HG02623 (cell line): ENCODE data around the gene CTU2.

Source experiments
- ATAC-seq: cut with Tn5 transposase; IDR thresholded peaks from one replicate; pipeline ENCODE4 v1.9.1; 2021; ENCODE audit warnings: moderate library complexity; ENCODE audit not compliant: unreplicated experiment

The CTU2 gene

DNA sequence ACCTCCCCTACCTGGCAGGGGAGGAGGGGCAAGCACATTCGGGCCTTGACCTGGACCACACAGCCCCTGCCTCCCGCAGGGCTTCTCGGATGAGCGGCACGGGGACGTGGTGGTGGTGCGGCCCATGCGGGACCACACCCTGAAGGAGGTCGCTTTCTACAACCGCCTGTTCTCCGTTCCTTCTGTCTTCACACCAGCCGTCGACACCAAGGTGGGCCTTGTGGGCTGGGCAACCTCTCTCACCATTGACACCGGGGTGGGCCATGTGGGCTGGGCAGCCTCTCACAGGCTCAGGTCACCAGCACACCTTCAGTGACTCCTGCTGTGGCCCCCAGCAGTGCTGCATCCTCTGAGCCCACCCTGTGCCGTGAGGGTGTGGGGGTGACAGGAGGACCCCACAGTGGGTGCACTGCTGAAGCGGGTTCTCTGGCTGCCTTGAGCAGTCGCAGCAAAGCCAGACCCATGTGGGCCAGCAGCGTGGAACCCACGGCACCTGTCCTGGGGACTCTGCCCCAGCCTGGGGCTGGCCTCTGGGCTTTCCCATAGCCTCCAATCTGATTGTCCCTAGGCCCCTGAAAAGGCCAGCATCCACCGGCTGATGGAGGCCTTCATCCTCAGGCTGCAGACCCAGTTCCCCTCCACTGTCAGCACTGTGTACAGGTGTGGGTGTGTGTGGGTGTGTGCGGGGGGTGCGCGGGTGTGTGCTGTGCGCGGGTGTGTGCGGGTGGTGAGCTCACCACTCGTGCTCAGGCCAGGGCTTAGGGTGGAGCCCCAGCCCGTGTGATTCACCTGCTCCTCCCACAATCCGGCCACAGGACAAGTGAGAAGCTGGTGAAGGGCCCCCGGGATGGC lies 7.5 kb downstream of the CTU2 start:
- no peak for ATAC-seq

DNA sequence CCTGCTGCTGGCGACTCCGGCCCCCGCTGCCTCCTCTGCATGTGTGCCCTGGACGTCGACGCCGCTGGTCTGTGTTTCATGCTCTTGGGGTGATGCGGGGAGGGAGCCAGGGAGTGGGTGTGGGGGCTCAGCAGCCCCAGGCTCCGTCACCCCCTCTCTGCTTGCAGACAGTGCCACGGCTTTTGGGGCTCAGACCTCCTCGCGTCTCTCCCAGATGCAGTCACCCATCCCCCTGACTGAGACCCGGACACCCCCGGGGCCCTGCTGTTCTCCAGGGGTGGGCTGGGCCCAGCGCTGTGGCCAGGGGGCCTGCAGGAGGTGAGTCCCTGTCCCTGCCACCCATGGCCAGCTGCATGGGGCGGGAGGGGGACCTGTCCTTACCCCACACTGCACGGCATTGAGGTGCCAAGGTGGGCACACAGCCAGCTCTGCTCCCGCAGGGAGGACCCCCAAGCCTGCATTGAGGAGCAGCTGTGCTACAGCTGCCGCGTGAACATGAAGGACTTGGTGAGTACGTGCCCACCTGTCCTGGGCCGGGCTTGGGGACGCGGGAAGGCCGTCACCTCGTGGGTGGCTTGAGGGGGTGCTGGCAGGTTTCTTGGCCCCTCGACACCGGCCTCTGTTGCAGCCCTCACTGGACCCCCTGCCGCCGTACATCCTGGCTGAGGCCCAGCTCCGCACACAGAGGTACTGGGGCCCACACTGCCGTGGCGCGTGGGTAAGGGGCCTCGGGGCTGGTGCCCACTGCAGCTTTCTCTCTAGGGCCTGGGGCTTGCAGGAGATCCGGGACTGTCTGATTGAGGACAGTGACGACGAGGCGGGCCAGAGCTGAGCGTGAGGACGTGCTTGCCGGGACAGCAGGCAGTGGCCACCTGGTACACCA lies 8.4 kb downstream of the CTU2 start:
- ATAC-seq = no peak

DNA sequence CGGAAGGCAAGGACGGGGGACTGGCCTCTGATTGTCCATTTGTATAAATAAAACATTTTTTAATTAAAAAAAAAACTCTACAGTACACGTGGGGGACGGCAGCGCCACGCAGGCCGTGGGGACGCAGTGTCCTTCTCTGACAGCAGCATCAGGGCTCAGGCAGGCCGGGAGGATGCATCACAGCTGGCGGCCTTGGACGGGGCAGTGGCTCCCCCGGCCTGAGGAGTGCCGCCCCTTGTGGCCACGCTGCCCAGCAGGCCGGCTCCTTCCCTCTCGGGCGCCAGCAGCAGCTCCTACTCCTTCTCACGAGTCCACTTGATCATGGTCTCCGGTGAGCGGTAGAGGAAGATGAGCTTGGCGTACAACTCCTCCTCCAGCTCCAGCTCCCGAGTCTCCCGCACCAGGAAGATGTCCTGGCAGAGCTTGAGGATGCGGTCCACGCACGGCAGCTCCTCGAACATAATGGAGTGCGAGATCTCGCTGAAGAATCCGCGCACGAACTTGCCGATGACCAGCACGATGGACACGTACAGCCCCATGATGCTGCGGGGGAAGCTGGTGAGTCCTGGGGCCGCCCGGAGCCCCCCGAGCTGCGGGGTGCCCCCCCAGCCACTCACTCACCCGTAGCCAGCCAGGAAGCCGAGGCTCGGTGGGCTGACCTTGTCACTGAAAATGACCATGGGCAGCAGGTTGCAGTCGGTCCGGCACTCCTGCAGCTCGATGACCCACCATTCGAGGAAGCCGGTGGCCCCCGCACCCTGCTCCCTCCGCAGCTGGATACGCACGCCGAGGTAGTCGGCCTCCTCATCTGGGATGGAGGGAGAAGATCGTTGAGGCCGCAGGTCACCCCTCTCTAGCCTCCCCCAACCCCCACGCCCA lies 9.2 kb downstream of the CTU2 start:
- no peak for ATAC-seq

DNA sequence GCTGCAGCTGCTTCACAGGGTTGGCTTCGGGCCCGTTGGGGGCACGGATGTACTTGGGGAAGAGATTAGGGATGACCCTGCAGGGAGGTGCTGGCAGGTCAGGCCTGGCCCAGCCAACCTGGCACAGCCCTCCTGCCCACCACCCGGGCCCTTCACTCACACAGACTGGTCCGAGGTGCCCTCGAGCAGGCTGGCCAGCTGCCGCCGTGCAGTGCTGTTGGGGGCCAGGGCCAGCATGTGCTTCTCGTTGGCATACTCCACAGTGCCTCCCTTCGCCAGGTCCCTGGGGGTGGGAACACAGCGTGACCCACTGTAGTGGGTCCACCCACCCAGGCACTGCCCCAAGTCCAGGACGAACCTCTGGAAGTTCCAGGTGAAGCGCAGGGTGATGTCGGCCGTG lies 9.9 kb downstream of the CTU2 start:
- ATAC-seq = no peak

DNA sequence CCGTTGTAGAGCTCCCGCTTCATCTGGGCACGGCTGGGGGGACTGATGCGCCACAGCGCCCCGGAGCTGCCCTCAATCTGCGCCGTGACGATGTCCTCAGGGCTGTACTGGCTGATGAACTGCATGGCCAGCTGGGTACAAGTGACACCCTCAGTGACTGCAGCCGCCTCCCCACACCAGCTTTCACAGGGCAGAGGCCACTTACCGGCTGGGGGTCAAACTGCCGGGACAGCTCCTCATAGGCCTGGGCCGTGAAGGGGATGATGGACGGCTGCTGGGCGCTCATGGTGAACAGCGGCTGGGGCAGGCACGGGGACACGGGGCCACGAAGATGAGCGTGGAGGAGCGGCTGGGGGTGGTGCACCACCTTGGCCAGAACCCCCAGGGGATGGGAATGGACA lies 10.3 kb downstream of the CTU2 start:
- no peak for ATAC-seq

DNA sequence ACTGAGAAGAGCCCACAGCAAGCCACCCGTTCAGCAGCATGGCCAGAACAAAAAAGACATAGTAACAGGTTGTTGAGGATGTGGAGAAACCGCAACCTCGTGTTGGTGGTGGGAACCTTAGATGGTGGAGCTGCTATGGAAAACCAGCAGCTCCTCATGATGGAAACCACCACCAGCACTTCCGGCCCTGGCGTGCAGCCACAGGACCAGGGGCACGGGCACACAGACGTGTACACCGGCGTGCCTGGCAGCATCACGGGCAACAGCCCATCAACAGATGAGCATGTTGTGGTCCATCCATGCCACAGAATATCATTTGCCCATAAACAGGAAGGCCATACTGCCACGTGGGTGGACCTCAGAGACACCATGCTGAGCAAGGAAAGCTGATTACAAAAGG lies 11.9 kb downstream of the CTU2 start:
- no peak for ATAC-seq

DNA sequence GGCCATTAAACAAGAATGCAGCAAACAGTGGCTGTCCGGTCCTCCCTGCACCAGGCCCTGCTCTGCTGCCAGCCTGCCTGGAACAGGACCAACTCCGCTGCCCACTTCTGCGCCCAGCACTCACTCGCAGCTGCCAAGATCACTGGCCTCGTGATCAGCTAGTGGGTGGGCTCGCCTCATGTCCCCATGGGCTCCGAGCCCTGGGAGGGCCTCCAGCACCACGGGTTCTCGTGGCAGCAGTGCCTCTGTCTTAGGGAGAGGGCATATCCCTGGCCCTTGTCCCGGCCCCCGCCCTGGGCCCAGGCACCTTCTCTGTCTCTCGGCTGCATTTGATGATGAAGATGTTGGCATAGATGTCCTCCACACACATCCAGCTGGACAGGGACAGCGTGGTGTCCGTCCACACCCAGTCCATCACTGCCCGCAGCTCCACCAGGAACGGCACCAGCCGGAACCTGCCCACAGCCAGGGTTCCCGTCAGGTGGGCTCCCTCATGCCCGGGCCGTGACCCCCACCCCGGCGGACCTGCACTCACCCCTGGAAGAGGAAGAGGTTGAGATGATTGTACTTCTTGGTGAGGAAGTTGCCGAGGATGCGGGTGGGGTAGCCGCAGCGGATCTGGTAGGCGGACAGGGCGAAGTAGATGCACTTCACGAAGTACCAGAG lies 13.1 kb downstream of the CTU2 start:
- no peak for ATAC-seq

DNA sequence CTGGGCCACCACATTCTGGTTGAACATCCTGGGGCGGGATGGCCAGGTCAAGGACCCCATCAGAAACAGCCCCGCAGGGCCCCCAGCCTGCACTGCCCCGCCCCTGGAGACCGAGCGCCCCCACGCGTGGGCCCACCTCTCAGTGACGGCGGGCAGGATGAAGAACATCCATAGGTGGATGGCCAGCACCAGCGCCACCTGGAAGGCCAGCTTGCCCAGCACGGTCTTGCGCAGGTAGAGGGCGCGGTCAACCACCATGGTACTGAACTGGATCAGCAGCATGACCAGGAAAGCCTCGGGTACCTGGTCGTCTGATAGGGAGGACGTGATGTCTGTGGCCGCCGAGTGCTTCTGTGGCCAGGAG lies 13.6 kb downstream of the CTU2 start:
- ATAC-seq = no peak

DNA sequence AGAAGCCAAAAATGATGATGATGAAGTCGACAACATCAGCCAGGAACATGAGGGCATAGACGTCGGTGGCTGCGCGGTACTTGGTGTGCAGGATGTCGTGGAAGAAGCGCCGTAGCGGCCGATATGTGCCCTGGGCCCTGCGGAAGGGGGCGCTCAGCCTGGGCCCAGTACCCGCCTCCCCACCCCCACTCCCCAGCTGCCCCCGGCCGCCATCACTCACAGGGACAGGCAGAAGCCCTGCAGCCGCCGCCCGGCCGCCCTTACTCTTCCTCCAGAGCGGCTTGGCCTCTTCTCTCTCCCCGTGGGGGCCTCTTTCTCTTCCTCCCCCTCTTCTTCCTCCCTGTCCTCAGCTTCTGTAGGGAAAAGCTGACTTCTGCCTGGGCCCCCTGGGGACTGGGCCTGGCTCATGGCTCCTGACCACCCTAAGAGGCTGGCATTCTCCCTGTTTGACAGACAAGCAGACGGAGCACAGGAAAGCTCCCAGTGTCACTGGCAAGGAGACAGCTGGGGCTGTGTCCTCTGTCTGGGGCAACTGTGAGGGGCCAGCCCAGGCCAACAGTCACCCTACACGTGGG lies 14.2 kb downstream of the CTU2 start:
- ATAC-seq = no peak

DNA sequence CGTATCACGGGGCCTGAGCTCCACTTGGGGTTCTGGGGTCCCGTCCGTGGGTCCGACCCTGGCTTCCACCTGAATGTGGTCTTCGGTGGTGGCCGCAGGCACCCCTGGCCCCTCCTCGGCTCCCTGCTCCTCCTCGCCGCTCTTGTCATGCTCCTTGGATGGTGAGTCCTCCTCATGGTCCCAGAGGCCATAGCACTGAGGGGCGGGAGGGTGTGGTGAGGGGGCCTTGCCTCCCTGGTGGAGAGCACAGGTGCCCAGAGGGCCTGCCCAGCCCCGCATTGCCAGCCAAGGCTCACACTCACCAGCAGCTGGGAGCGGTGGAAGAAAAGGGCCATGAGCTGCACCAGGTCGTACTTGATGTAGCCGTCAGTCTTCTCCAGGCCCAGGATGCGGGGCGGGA lies 14.9 kb downstream of the CTU2 start:
- ATAC-seq = no peak

DNA sequence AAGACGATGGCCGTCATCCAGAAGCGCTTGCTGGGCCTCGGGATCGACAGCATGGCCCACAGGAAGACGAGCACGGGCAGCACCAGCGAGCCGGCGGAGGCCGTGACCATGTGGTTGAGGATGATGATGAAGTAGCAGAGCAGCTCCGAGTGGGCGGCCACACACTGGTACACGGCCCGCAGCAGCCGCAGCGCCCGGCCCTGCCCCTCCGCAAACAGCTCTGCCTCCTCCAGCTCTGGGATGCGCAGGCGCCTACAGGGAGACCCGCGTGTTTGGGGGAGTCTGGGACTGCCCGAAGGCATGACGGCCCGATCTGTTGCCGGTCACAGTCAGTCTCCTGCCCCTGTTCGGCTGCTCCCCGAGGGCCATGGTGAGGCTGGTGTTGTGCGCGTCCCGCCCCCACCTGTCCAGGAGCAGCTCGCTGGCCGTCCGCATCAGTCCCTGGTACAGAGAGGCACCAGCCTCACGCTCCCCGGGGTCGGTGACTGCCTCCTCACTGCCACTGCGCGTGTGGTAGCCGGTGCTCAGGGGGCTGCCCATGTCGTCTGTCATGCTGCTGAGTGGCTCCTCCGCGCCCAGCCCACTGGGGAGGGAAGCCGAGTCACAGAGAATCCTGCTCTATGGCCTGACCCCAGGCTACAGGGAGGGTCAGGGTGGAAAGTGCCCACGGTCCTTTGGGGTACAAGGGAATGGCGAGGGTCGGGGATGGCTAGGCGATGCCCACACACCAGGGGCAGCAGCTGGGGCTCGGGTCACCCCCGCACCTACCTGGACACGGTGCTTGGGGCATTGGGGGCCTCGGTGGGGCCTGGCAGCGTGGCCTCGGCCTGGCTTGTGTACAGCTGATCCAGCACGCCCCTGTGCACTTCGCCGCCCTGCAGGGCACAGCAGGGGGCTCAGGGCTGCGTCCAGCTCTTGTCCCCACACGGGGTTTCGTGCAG lies 15.8 kb downstream of the CTU2 start:
- no peak for ATAC-seq

DNA sequence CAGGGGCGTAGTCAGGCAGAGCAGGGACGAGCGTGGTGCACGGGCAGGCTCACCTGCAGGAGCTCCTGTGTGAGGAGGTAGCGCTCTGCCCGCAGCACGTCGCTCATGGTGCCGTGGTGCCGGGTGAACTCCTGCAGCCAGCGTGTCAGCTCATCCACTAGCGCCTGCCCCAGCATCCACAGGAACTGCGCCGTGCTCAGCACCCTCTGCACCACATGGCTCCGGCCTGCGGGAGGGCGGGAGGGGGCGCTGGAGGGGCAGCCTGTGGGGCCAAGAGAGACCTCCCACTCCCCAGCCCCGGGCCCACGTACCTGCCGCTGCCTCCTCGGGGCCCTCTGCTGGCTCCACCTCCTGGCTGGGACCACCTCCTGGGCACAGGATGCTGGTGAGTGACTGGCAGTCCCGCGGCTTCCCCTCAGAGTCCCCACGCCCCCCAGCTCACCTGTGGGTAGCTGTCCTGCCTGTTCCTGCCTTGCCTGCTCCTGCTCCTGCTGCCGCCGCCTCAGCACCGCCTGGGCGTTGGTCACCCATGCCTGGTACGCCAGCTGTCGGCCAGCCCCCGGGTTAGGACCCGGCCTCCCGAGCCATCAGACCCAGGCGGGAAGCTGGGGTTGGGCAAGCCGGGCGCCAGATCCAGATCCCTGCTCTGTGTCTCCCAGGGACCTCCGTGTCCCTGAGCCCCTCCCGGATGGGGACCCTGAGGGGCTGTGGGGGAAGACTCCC lies 16.6 kb downstream of the CTU2 start:
- no peak for ATAC-seq

DNA sequence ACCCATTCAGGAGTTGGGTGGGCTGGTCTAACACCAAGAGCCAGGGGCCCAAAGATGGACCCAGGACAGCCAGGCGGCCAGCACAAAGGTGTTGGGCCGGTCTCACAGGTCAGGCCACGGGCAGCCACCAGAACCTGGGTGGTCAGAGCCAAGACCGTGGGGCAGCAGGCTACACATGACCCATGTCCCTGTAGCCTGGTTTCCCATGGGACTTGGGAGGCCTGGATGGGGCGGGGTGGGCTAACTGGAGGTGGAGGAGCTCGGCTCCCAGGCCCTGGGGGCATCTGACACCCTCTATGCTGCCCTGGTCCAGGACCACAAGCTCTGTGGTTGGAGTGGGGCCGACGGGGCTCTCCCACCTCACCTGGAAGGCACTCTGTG lies 17.2 kb downstream of the CTU2 start:
- no peak for ATAC-seq

DNA sequence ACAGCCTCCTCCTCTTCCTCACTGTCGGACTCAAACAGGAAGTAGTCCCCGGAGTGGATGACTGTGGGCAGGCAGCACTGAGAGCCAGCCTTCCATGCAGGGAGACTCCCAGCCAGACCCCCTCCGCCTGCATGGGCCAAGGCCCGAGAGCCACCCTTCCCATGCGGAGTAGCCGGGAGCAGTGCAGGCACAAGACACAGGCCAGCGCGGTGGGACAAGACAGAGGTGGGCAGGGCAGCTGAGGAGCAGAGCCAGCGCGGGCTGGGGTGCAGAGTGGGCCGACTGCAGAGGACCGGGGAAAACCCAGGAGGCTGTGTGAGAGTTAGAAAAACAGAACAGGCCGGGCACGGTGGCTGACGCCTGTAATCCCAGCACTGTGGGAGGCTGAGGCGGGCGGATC lies 17.6 kb downstream of the CTU2 start:
- no peak for ATAC-seq

DNA sequence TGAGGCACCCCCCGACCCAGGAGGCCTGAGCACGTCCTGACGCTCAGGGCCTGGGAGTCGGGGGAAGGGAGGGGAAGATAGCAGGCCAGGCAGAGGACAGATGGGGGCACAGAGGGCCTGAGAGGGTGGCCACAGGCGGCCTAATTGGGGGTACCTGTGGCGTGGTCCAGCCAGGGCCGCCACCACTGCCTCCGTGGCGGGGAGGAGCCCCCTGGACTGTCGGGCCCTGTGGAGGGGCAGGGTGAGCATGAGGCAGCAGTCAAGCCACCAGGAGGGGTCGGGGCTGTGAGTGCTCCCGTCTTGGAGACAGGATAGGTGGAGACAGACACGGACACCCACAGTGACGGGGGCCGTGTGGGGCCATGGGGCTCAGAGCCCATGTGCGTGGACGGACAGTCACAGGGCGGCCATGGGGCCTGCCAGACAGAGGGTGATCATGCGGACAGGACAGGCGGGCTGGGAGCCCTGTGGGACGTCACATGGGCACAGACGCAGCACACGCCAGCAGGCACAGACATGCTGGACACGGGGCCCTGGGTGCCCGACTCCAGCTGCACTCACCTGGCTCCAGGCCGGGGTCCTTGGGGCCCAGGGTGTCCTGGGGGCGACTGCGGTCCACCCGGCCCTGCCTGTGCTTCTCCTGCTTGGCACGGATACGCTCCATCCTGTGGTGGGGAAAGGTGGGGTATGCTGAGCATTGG lies 18.7 kb downstream of the CTU2 start:
- ATAC-seq = no peak

DNA sequence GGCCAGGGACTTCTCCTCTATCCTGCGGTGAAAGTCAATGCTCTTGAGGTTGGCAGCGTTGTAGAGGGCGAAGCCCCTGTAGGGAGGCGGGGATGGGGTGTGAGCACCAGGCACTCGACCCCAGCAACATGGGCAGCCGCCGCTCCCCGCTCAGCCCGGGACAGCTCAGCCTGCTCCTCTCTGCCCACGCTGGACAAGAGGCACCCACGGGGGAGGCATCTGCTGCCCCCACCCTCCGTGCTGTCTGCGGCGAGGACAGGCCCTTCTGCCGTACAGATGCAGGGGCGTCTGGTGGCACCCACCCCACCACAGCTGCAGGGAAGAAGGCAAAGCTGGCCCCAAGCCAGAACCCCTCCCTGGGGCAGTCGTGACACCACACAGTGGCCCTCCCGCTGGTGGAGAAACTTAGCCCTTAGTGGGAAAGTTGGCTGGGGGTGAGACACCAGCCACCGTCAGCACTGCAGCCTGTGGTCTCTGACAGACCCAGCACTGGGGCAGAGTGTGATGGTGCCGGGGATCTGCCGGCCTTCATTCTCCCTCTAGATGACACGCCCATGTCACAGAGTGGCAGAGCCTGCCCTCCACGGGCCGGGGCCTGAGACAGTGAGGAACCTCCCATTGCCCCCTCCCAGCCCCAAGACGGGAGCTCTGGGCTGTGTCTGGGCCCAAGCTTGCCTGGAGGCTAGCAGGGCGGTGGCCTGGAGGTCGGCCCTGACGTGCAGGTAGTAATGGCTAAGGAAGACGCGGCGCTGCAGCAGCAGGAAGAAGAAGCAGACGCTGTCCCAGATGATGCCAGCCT lies 19.5 kb downstream of the CTU2 start:
- no peak for ATAC-seq

DNA sequence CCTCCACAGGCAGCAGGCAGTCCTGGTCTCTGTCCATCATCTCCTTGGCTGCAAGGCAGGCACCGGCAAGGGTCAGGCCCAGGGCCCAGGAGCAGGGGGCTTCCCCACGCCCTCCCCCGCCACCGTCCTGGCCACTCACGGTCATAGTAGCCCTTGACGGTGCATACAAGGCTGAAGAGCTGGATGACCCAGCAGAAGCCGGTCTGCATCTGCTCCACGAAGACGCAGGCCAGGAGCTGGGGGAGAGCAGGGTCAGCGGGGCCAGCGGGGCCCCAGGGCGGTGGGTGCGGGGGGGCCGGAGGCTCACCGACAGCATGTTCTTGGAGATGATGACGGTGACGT lies 20.1 kb downstream of the CTU2 start:
- ATAC-seq = no peak
